ENCODE measurements around the gene MRGPRE. TPM values are rescaled to one million over a fixed set of nuclear protein-coding genes. Genes with fewer than 3 reads are reported as not detected.

The MRGPRE gene
- total RNA-seq, 6 donors from 2014 or later = 0.26 TPM; not detected in 5

GRCh38 chr11:3224401-3225057 lies 7.7 kb downstream of the MRGPRE start:
- ATAC-seq (ENCODE audit: low FRiP score in 2 of 2) (no peak), DNase-seq (peak in 1 of 2 donors; percentile 18)
- no peak overlapping the region for H3K27ac ChIP-seq
- peaks cover 0 to 10% (median 3%) of the 10 kb centered on the region in 4 donors for H3K4me1 ChIP-seq
- WGBS, 2 donors = 80 to 87% methylated on average over 12 to 20 of the region's 21 CpGs
- no peaks in the 10 kb centered on the region for H3K9me3 ChIP-seq
- H3K36me3 ChIP-seq = no peaks in the 10 kb centered on the region
- H3K4me3 ChIP-seq = no peak overlapping the region
- TF ChIP-seq POLR2AphosphoS5 (IDR thresholded peaks at IDR 0.05) (no peak), EP300 (IDR thresholded peaks at IDR 0.05) (no peak), POLR2A (IDR thresholded peaks at IDR 0.05) (no peak), CTCF (IDR thresholded peaks at IDR 0.05) (no peak)
- H3K27me3 ChIP-seq = no peaks in the 10 kb centered on the region

GRCh38 chr11:3223932-3224381 lies 8.3 kb downstream of the MRGPRE start:
- Histone ChIP-seq H3K9me3 (no peaks in the 10 kb centered on the region), H3K27ac (no peak overlapping the region), H3K4me3 (no peak overlapping the region), H3K36me3 (no peaks in the 10 kb centered on the region), H3K27me3 (no peaks in the 10 kb centered on the region), H3K4me1 (peaks cover 0 to 10% (median 3%) of the 10 kb centered on the region in 4 donors)
- TF ChIP-seq POLR2AphosphoS5 (IDR thresholded peaks at IDR 0.05) (no peak), CTCF (IDR thresholded peaks at IDR 0.05) (no peak), EP300 (IDR thresholded peaks at IDR 0.05) (no peak), POLR2A (IDR thresholded peaks at IDR 0.05) (no peak)
- DNase-seq (no peak), ATAC-seq (ENCODE audit: low FRiP score in 2 of 2) (no peak)
- WGBS, 2 donors = 62 to 68% methylated on average over 2 to 4 of the region's 4 CpGs

- WGBS, 2 donors = 74 to 76% methylated on average over 20 to 36 of the region's 36 CpGs
- no peaks in the 10 kb centered on the region for H3K36me3 ChIP-seq
- H3K9me3 ChIP-seq = no peaks in the 10 kb centered on the region
- DNase-seq (no peak), ATAC-seq (ENCODE audit: low FRiP score in 2 of 2) (no peak)
- TF ChIP-seq CTCF (IDR thresholded peaks at IDR 0.05) (no peak), POLR2AphosphoS5 (IDR thresholded peaks at IDR 0.05) (no peak), EP300 (IDR thresholded peaks at IDR 0.05) (no peak)
- no peak overlapping the region for H3K4me3 ChIP-seq
- no peaks in the 10 kb centered on the region for H3K27me3 ChIP-seq
- H3K27ac ChIP-seq = no peak overlapping the region
- H3K4me1 ChIP-seq = peaks cover 0 to 10% (median 3%) of the 10 kb centered on the region in 4 donors
Measured at GRCh38 chr11:3222941-3223915, 9.0 kb downstream of the MRGPRE start.

GRCh38 chr11:3222003-3222855 lies 10.0 kb downstream of the MRGPRE start:
- H3K36me3 ChIP-seq = no peaks in the 10 kb centered on the region
- TF ChIP-seq EP300 (IDR thresholded peaks at IDR 0.05) (no peak), POLR2A (IDR thresholded peaks at IDR 0.05) (no peak), CTCF (IDR thresholded peaks at IDR 0.05) (no peak), POLR2AphosphoS5 (IDR thresholded peaks at IDR 0.05) (no peak)
- DNase-seq (no peak), ATAC-seq (ENCODE audit: low FRiP score in 2 of 2) (no peak)
- H3K4me3 ChIP-seq = no peak overlapping the region
- WGBS, 2 donors = 82 to 86% methylated on average over 33 to 37 of the region's 37 CpGs
- H3K27me3 ChIP-seq = no peaks in the 10 kb centered on the region
- no peak overlapping the region for H3K27ac ChIP-seq
- peaks cover 0 to 12% (median 3%) of the 10 kb centered on the region in 4 donors for H3K4me1 ChIP-seq
- no peaks in the 10 kb centered on the region for H3K9me3 ChIP-seq

All from upper lobe of left lung (tissue), 6 donors.